GM10266 (cell line): ENCODE results near the gene COL4A1.

Experiments used
- DNase-seq: peaks from one replicate; pipeline ENCODE4 v3.0.0; 2012; ENCODE audit errors: extremely low spot score
- TF ChIP-seq, protein P1 (sequence below): IDR thresholded peaks from 2 replicates; pipeline ENCODE4 v1.5.1; 2012; ENCODE audit warnings: mild to moderate bottlenecking, low read depth; ENCODE audit not compliant: control insufficient read depth, insufficient read depth; ENCODE audit errors: missing control alignments

Gene COL4A1

DNA sequence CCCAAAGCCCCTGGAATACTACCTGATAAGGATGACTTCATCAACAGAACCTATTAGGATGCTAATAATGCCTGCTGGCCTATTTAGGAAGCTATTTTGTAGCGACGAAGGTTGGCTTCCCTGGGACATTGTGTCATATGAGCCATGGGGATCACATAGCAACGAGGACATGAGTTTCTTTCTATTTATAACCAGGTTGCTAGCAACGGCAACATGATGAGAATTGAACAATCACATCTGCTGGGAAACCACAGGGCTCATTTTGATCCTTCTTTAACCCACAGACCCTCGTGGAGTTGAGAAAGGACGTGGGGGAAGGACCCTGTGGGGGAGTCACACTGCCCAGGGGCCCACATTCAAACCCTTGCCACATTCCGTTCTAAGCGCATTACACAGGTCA lies 172.2 kb downstream of the COL4A1 start:
- DNase-seq, result no peak
- TF ChIP-seq, protein P1, sequence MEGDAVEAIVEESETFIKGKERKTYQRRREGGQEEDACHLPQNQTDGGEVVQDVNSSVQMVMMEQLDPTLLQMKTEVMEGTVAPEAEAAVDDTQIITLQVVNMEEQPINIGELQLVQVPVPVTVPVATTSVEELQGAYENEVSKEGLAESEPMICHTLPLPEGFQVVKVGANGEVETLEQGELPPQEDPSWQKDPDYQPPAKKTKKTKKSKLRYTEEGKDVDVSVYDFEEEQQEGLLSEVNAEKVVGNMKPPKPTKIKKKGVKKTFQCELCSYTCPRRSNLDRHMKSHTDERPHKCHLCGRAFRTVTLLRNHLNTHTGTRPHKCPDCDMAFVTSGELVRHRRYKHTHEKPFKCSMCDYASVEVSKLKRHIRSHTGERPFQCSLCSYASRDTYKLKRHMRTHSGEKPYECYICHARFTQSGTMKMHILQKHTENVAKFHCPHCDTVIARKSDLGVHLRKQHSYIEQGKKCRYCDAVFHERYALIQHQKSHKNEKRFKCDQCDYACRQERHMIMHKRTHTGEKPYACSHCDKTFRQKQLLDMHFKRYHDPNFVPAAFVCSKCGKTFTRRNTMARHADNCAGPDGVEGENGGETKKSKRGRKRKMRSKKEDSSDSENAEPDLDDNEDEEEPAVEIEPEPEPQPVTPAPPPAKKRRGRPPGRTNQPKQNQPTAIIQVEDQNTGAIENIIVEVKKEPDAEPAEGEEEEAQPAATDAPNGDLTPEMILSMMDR, result no peak

DNA sequence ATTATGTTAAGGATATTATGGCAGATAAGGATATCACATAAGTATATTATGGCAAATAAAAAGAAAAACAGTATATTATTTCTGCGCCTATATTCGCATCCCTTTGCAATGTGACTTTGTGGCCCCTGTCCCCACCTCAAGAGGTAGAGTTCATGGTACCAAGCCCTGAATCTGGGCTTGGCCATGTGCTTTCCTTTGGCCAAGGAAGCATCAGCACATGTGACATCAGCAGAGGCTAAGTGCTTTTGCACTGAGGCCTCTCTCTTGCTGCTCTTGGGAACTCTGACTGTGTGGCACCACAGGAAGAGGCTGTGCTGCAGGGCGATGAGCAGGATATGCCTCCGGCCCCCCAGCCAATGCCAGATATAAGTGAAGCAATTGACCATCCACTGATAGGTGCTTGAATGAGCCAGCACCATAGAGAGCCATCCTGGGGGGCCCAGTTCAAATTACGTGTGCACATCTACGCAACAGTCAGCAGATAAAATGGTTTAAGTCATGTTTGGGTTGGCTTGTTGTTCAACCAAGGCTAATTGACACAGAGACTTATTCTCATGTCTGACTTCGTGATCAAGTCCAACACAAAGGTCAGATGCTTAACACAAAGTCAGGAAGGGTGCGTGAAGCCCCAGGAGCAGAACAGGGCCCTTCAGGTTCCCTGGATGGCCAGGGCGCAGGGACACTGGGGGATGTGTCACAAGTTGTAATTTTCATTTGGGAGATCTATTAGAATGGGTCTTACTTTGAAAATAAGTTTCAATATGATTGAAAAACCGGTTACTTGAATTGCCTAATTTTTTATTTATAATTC lies 173.3 kb downstream of the COL4A1 start:
- DNase-seq, result no peak
- TF ChIP-seq, protein P1, result no peak

DNA sequence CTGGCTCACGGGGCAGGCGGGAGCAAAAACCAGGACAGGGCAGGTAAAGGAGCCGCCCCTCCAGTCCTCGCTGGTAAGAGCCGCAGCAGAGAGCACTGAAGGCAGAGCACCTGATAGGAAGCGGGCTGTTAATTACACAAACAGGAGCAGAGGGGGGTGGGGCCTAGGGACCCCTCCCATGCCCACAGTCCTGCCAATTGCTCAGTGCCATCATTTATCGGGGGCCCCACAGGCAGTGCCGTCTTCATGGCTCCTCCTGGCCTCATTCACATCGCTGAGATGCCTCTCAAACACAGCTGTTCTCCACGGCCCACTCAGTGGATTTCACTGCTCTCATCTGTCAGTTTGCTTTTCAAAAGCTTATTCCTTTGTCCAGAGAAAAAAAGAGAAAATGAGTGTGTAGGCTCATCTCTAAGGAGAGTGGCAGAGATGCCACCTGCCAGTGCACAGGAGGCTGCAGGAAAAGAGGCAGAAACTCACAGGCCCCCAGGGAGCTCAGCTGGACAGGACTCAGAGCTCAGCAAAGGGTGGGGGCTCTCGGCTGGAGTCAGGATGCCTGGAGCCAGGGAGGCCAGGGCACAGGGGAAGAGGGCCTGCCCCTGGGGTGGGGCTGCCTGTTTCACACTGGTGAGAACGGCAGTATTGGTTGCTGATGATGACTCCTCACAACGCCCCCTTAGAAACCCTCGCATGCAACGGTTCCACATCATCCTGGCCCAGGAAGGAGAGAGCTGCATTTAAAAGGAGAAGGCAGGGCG lies 174.6 kb downstream of the COL4A1 start:
- DNase-seq, result no peak
- TF ChIP-seq, protein P1, result no peak

DNA sequence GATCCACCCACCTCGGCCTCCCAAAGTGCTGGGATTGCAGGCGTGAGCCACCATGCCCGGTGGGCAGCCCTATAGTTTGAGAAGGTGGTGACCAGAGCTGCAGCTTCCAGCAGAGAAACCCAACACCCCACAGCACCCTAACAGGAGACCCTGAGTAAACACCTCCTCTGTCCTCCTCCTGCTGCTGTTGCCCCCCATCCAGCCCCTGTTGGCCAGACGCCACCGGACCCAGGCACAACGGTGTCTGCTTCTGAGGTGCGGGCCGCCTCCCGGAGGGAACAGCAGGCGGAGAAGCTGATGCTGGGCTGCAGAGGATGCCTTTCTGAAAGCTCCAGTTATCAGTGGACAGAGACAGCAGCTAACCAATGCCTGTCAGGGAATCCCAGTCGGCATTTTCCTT lies 175.5 kb downstream of the COL4A1 start:
- no peak for DNase-seq
- TF ChIP-seq, protein P1, result no peak

DNA sequence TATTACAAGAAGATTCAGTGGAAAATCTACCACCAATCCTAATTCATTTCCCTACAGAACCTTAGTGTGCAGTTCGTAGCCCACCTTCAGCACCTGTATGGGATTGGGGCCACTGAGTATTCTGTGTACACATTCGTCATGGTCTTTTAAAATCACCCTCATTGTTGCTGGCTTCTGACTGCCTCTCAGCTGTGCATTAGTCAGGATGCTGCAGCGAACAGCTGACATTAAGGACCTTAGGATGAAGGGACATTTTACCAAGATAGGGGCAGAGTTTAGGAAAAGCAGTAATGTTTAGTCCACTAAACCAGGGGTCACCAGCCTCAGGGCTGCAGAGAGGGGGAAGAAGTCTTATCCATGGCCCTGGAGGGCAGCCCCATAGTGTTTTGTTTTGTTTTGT lies 176.5 kb downstream of the COL4A1 start:
- no peak for DNase-seq
- TF ChIP-seq, protein P1, result no peak

DNA sequence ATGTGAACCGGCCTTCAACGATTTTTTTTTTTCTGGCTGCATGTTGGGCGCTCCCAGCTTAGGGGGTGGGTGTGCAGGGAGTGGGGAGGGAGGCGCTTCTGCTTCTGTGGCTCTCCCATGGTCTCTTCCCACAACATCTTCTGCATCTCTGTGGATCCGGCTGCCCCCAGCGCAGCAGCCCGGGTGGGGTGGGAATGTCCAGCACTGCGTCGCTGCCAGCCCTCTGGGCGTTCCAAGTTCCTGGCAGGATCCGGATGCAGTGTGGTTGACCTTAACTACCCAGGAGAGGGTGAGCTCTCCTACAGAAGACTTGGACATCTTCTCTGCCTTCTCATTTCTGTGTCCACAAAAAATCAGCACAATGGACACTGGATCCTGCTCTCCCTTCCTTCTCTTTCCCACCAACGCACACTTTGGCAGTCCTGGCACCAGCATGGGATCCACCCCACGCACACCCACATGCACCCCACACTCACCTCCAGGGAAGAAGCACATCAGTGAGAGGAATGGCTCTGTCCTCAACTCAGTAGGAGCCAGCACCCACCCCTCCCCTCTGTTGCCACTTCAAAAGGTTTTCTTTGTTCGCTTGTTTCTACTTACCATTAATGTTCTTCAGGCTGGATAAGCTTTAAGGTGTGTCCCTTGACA lies 177.3 kb downstream of the COL4A1 start:
- TF ChIP-seq, protein P1, result no peak
- no peak for DNase-seq

DNA sequence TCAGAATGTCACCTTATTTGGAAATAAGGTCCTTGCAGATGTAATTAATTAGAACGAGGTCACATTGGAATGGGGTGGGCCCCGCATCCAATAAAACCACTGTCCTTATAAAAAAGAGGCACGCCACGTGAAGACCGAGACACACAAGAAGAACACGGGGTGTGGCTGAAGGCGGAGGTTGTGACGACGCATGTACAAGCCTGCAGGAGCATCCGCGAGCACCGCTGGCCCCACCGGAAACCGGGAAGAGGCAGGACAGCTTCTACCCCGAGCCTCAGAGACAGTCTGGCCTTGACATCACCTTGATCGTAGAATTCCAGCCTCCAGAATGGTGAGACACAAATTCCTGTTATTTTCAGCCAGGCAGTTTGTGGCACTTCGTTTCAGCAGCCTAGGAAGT lies 177.9 kb downstream of the COL4A1 start:
- TF ChIP-seq, protein P1, result no peak

More for the DNA sequence above, 177.9 kb downstream of the COL4A1 start:
- no peak for DNase-seq
